GM12878 (cell line): Measurements from ENCODE around the gene PRICKLE3. TPM values are rescaled to one million over a fixed set of nuclear protein-coding genes. Genes with fewer than 3 reads are reported as not detected.

Experiments
- ATAC-seq: fragments of 200-7000 bp; cut with Tn5 transposase; 3 replicates; pipeline ENCODE4 v1.9.1; 2020; ENCODE audit warnings: mild to moderate bottlenecking, moderate library complexity
- BruUV-seq: library from RNA; stranded (reverse); fragments of 400-500 nt; replicated peaks from 2 replicates; lab custom pipeline; 2021; lab: Mats Ljungman, UMichigan
- CTCF ChIA-PET: fragments of 300-600 bp; sonication (Branson Sonifier 250); formaldehyde crosslinking; extraction: SDS; loops from one replicate; lab custom pipeline; 2021; ENCODE audit warnings: inconsistent platforms; lab: Yijun Ruan, JAX
- POLR2A ChIA-PET: fragments of 350-600 bp; formaldehyde crosslinking; extraction: SDS; loops from one replicate; lab custom pipeline; 2021; ENCODE audit warnings: inconsistent platforms; lab: Charles Lee
- RAD21 ChIA-PET: fragments of 300-600 bp; sonication (Branson Sonifier 250); formaldehyde crosslinking; loops from one replicate; lab custom pipeline; 2023; ENCODE audit warnings: antibody characterized with exemption; ENCODE audit not compliant: unreplicated experiment; lab: Charles Lee
- SMC1A ChIA-PET: fragments of 300-600 bp; sonication (Branson Sonifier 250); formaldehyde crosslinking; loops from one replicate; lab custom pipeline; 2023; ENCODE audit not compliant: unreplicated experiment, uncharacterized antibody; lab: Charles Lee
- DNase-seq: peaks from one replicate; pipeline ENCODE4 v3.0.0-alpha.2; 2011; ENCODE audit warnings: low read depth, low spot score
- FAIRE-seq: peaks from 3 replicates; lab custom pipeline; 2011; peaks lifted over from hg19 to GRCh38; lab: Jason Lieb, UNC
- H2AFZ ChIP-seq: 2 replicates; pipeline ENCODE4 v1.6.0; 2011; ENCODE audit warnings: low read depth, low read length, control low read depth; ENCODE audit not compliant: control insufficient read depth
- H3K27ac ChIP-seq: 2 replicates; pipeline ENCODE4 v1.5.1; 2011; ENCODE audit warnings: control low read depth; ENCODE audit not compliant: control insufficient read depth, insufficient read depth
- H3K27me3 ChIP-seq, 2 experiments: replicated peaks in 1 of 2; 2 replicates each; pipeline versions ENCODE4 v1.6.0 to v1.6.1; 2011; ENCODE audit warnings: low read length in 1 of 2; ENCODE audit not compliant: control insufficient read depth in 2 of 2, insufficient read depth in 2 of 2
- H3K36me3 ChIP-seq, 2 experiments: 2 replicates each; pipeline ENCODE4 v1.5.1; 2011; ENCODE audit warnings: low read length in 1 of 2; ENCODE audit not compliant: control insufficient read depth in 2 of 2, insufficient read depth in 2 of 2
- H3K4me1 ChIP-seq: 2 replicates; pipeline ENCODE4 v1.6.1; 2011; ENCODE audit warnings: mild to moderate bottlenecking, low read length, moderate library complexity, mixed read lengths; ENCODE audit not compliant: control insufficient read depth, insufficient read depth
- H3K4me2 ChIP-seq: 2 replicates; pipeline ENCODE4 v1.6.0; 2011; ENCODE audit warnings: control low read depth; ENCODE audit not compliant: control insufficient read depth, insufficient read depth
- H3K4me3 ChIP-seq: fragments of 200-600 bp; sonication (generic); 2 replicates; pipeline ENCODE4 v1.5.1; 2016
- H3K79me2 ChIP-seq: 2 replicates; pipeline ENCODE4 v1.6.0; 2011; ENCODE audit warnings: low read length; ENCODE audit not compliant: control insufficient read depth, insufficient read depth
- H3K9ac ChIP-seq: 2 replicates; pipeline ENCODE4 v1.8.0; 2011; ENCODE audit warnings: low read length, control low read depth, mixed read lengths; ENCODE audit not compliant: control insufficient read depth, insufficient read depth
- H3K9me3 ChIP-seq: replicated peaks from 3 replicates; pipeline ENCODE4 v1.5.1; 2011; ENCODE audit warnings: mild to moderate bottlenecking, low read length; ENCODE audit not compliant: control insufficient read depth, insufficient read depth
- H4K20me1 ChIP-seq: 2 replicates; pipeline ENCODE4 v1.6.0; 2011; ENCODE audit not compliant: control insufficient read depth, insufficient read depth
- ATF7 ChIP-seq: fragments of 450-650 bp; IDR thresholded peaks from 2 replicates; pipeline ENCODE4 v1.6.1; 2016; ENCODE audit warnings: low read depth, mild to moderate bottlenecking
- EZH2 ChIP-seq: IDR thresholded peaks from 2 replicates; pipeline ENCODE4 v1.6.1; 2012; ENCODE audit warnings: low read depth, mild to moderate bottlenecking, control low read depth, inconsistent platforms, low read length, borderline replicate concordance; ENCODE audit not compliant: control insufficient read depth
- RELA ChIP-seq: fragments of 450-650 bp; IDR thresholded peaks from 2 replicates; pipeline ENCODE4 v1.8.0; 2014; ENCODE audit warnings: borderline replicate concordance; ENCODE audit not compliant: partially characterized antibody
- RUNX3 ChIP-seq: IDR thresholded peaks from 2 replicates; pipeline ENCODE4 v1.6.1; 2012; ENCODE audit warnings: low read length, inconsistent platforms
- SMARCA5 ChIP-seq: fragments of 450-650 bp; IDR thresholded peaks from 2 replicates; pipeline ENCODE4 v1.6.1; 2017; ENCODE audit warnings: mild to moderate bottlenecking
- STAT1 ChIP-seq: fragments of 450-650 bp; conservative IDR thresholded peaks from 2 replicates; pipeline ENCODE4 v1.6.1; 2014; ENCODE audit warnings: antibody characterized with exemption, mild to moderate bottlenecking
- WGBS: methylation state at CpG from one replicate; pipeline ENCODE4 v1.1.6; 2016; ENCODE audit warnings: low lambda C conversion rate; ENCODE audit not compliant: insufficient replicate concordance, insufficient coverage; ENCODE audit errors: missing lambda C conversion rate; 5-methylcytosine and 5-hydroxymethylcytosine counted together
- in situ Hi-C: fragments of 300-500 bp; cut with MboI; formaldehyde crosslinking; loops from 9 replicates; pipeline ENCODE4 v1.14.3; 2018; ENCODE audit warnings: mixed read lengths
- intact Hi-C: fragments of 100-400 bp; cut with micrococcal nuclease; formaldehyde crosslinking; loops from one replicate; pipeline ENCODE4 v1.14.2; 2022; ENCODE audit not compliant: unreplicated experiment
- polyA plus RNA-seq, 11 experiments: library from polyadenylated mRNA; depleted of rRNA in 4 of 11; unstranded in 6 of 11; stranded (reverse) in 5 of 11; fragments of >200 nt; fragmentation: Nextera tagmentation in 4 of 11; fragmentation: Illumina TruSeq in 1 of 11; extraction: Ambion mirVana in 4 of 11; extraction: Trizol in 1 of 11; gene quantifications; 1 replicate in 1 of 11; 2 replicates in 10 of 11; pipeline versions ENCODE4 v1.2.1 to v1.2.3, GENCODE V29; 2011 to 2016; ENCODE audit warnings: inconsistent platforms in 2 of 11, missing spikeins in 2 of 11, low read depth in 1 of 11
- total RNA-seq, 4 experiments: library from RNA; depleted of rRNA in 3 of 4; stranded (reverse); fragments of >200 nt in 3 of 4; fragmentation: Illumina TruSeq in 1 of 4; extraction: Trizol in 1 of 4; gene quantifications; 2 replicates each; pipeline versions ENCODE4 v1.2.1 to v1.2.3, GENCODE V29; 2013 to 2021
- TF ChIP-seq, protein P1 (sequence below), 3 experiments: IDR thresholded peaks in 2 of 3; conservative IDR thresholded peaks in 1 of 3; 2 replicates each; pipeline ENCODE4 v1.5.1; 2011; ENCODE audit warnings: low read depth in 3 of 3, low read length in 3 of 3, mild to moderate bottlenecking in 3 of 3, control low read depth in 2 of 3, moderate library complexity in 2 of 3, inconsistent platforms in 1 of 3, mixed read lengths in 1 of 3; ENCODE audit not compliant: control insufficient read depth in 2 of 3, insufficient read depth in 1 of 3; ENCODE audit errors: extremely low read depth in 1 of 3

Gene PRICKLE3
- total and polyA plus RNA-seq, 10 of the 15 experiments (the other 5 are each of a cell fraction or from before 2014, with no cell fraction given): 0.69 to 17.4 (median 7.6) TPM

DNA sequence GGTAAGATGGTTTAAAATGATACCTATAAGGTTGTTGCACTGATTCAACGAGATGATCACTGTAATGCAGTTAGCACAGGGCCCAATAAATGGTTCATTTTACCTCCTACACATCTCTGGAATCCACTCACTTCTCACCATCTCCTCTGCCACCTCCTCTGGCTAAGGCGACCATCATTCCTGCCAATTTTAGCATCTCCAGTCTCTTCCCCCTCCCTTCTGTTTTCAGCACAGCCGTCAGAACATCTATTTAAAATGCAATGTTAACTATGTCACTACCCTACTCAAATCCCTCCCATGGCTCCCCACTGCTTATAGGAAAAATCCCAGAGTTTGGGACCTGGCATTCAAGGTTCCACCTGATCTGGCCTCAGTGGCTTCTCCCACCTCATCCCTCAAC, 17.4 kb upstream of the PRICKLE3 start:
- no peak overlapping the region for H3K4me3 ChIP-seq
- no peaks in the 10 kb centered on the region for H3K4me1 ChIP-seq
- no peaks in the 10 kb centered on the region for H3K79me2 ChIP-seq
- no TSS peak for BruUV-seq
- no peaks in the 10 kb centered on the region for H4K20me1 ChIP-seq
- intact Hi-C loops: no loop called here
- no peak overlapping the region for H2AFZ ChIP-seq
- no peaks in the 10 kb centered on the region for H3K9me3 ChIP-seq
- 32% methylated on average over 3 of the region's 3 CpGs for WGBS
- in situ Hi-C loops: no loop called here
- ATAC-seq: no peak
- H3K9ac ChIP-seq: no peak overlapping the region
- CTCF ChIA-PET: no interaction called here
- RAD21 ChIA-PET: no interaction called here
- no peak for FAIRE-seq
- no peaks in the 10 kb centered on the region for H3K36me3 ChIP-seq
- H3K27me3 ChIP-seq: no peaks in the 10 kb centered on the region
- no peak overlapping the region for H3K4me2 ChIP-seq
- TF ChIP-seq SMARCA5 (no peak), RELA (no peak), RUNX3 (no peak), ATF7 (no peak), STAT1 (no peak), EZH2 (no peak)
- TF ChIP-seq, protein P1, sequence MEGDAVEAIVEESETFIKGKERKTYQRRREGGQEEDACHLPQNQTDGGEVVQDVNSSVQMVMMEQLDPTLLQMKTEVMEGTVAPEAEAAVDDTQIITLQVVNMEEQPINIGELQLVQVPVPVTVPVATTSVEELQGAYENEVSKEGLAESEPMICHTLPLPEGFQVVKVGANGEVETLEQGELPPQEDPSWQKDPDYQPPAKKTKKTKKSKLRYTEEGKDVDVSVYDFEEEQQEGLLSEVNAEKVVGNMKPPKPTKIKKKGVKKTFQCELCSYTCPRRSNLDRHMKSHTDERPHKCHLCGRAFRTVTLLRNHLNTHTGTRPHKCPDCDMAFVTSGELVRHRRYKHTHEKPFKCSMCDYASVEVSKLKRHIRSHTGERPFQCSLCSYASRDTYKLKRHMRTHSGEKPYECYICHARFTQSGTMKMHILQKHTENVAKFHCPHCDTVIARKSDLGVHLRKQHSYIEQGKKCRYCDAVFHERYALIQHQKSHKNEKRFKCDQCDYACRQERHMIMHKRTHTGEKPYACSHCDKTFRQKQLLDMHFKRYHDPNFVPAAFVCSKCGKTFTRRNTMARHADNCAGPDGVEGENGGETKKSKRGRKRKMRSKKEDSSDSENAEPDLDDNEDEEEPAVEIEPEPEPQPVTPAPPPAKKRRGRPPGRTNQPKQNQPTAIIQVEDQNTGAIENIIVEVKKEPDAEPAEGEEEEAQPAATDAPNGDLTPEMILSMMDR (IDR thresholded peaks at IDR 0.05 in 2 of 3, conservative IDR thresholded peaks at IDR 0.05 in 1 of 3; ENCODE audit: control insufficient read depth in 2 of 3, extremely low read depth in 1 of 3, insufficient read depth in 1 of 3, low read depth in 3 of 3, low read length in 3 of 3): no peak
- SMC1A ChIA-PET: no interaction called here
- DNase-seq: no peak
- POLR2A ChIA-PET: no interaction called here
- no peak overlapping the region for H3K27ac ChIP-seq
